SK-N-SH (cell line): Measurements from ENCODE around the gene OLFM1. TPM values are rescaled to one million over a fixed set of nuclear protein-coding genes. Genes with fewer than 3 reads are reported as not detected.

Source experiments
- CTCF ChIA-PET: fragments of 300-600, 350-600 bp; formaldehyde crosslinking; extraction: SDS; loops from one replicate; lab custom pipeline; 2021; lab: Yijun Ruan, JAX
- POLR2A ChIA-PET: fragments of 350-600 bp; sonication (Branson Sonifier 250); formaldehyde crosslinking; extraction: SDS; loops from one replicate; lab custom pipeline; 2020; ENCODE audit warnings: antibody characterized with exemption, inconsistent platforms; lab: Yijun Ruan, JAX
- DNase-seq: peaks from one replicate; pipeline ENCODE4 v3.0.0; 2012
- H2AFZ ChIP-seq: fragments of 200-600 bp; sonication (generic); 2 replicates; pipeline ENCODE4 v1.8.1; 2016; ENCODE audit warnings: antibody characterized with exemption, mild to moderate bottlenecking, low read depth
- H3F3A ChIP-seq: fragments of 200-600 bp; sonication (generic); replicated peaks from 2 replicates; pipeline ENCODE3; 2016; ENCODE audit warnings: antibody characterized with exemption, mild to moderate bottlenecking; ENCODE audit not compliant: insufficient read depth
- H3K27ac ChIP-seq, 2 experiments: fragments of 200-500 bp in 1 of 2; fragments of 200-600 bp in 1 of 2; sonication (Bioruptor generic) in 1 of 2; sonication (generic), shearing (Covaris generic) in 1 of 2; 2 replicates each; pipeline versions ENCODE4 v1.5.1 to v1.6.1; 2014 to 2016; ENCODE audit warnings: low read depth in 2 of 2, inconsistent platforms in 1 of 2, low read length in 1 of 2, mild to moderate bottlenecking in 1 of 2, mixed read lengths in 1 of 2
- H3K27me3 ChIP-seq: fragments of 200-600 bp; sonication (generic), shearing (Covaris generic); 2 replicates; pipeline ENCODE4 v1.6.1; 2016; ENCODE audit warnings: mixed run types; ENCODE audit not compliant: insufficient read depth
- H3K36me3 ChIP-seq, 2 experiments: fragments of 200-500 bp in 1 of 2; fragments of 200-600 bp in 1 of 2; sonication (Bioruptor generic) in 1 of 2; sonication (generic) in 1 of 2; replicated peaks in 1 of 2; 2 replicates each; pipeline versions ENCODE3 to v1.5.1; 2014 to 2016; ENCODE audit warnings: low read length in 1 of 2, mild to moderate bottlenecking in 1 of 2; ENCODE audit not compliant: insufficient read depth in 2 of 2, control insufficient read depth in 1 of 2
- H3K4me1 ChIP-seq, 2 experiments: fragments of 200-500 bp in 1 of 2; fragments of 200-600 bp in 1 of 2; sonication (Bioruptor generic) in 1 of 2; sonication (generic), shearing (Covaris generic) in 1 of 2; 2 replicates each; pipeline versions ENCODE4 v1.5.1 to v1.6.1; 2014 to 2016; ENCODE audit warnings: low read depth in 1 of 2, low read length in 1 of 2, mixed run types in 1 of 2; ENCODE audit not compliant: insufficient read depth in 2 of 2, control insufficient read depth in 1 of 2
- H3K4me2 ChIP-seq: fragments of 200-600 bp; sonication (generic), shearing (Covaris generic); 2 replicates; pipeline ENCODE4 v1.6.1; 2017; ENCODE audit warnings: mixed run types
- H3K4me3 ChIP-seq, 2 experiments: fragments of 200-500 bp in 1 of 2; fragments of 200-600 bp in 1 of 2; sonication (Bioruptor generic) in 1 of 2; sonication (generic), shearing (Covaris generic) in 1 of 2; 2 replicates each; pipeline versions ENCODE4 v1.5.1 to v1.8.1; 2014 to 2016; ENCODE audit warnings: low read depth in 2 of 2, inconsistent platforms in 1 of 2, low read length in 1 of 2, mild to moderate bottlenecking in 1 of 2, mixed read lengths in 1 of 2, moderate library complexity in 1 of 2
- H3K79me2 ChIP-seq: fragments of 200-600 bp; sonication (generic); 2 replicates; pipeline ENCODE4 v1.8.1; 2017; ENCODE audit warnings: mild to moderate bottlenecking; ENCODE audit not compliant: insufficient read depth
- H3K9ac ChIP-seq: fragments of 200-600 bp; sonication (generic); 2 replicates; pipeline ENCODE4 v1.6.1; 2017; ENCODE audit warnings: mixed run types
- H3K9me2 ChIP-seq: fragments of 200-600 bp; sonication (generic); 2 replicates; pipeline ENCODE4 v1.6.1; 2017; ENCODE audit warnings: mixed run types
- H3K9me3 ChIP-seq: fragments of 200-600 bp; sonication (generic); 2 replicates; pipeline ENCODE4 v1.6.1; 2017; ENCODE audit warnings: mixed run types, mild to moderate bottlenecking, moderate library complexity
- H4K20me1 ChIP-seq: fragments of 200-600 bp; sonication (generic); 2 replicates; pipeline ENCODE4 v1.6.1; 2017; ENCODE audit warnings: mild to moderate bottlenecking, mixed run types; ENCODE audit not compliant: insufficient read depth
- EZH2phosphoT487 ChIP-seq: fragments of 200-600 bp; sonication (generic); IDR thresholded peaks from 2 replicates; pipeline ENCODE4 v1.6.1; 2017; ENCODE audit warnings: low read depth, mixed run types, mild to moderate bottlenecking, antibody characterized with exemption, moderate library complexity, borderline replicate concordance
- FOSL2 ChIP-seq: IDR thresholded peaks from 2 replicates; pipeline ENCODE4 v1.4.0; 2012; ENCODE audit warnings: low read depth, mild to moderate bottlenecking, moderate library complexity, borderline replicate concordance
- JUND ChIP-seq: IDR thresholded peaks from 2 replicates; pipeline ENCODE4 v1.4.0; 2012
- NFIC ChIP-seq: IDR thresholded peaks from 2 replicates; pipeline ENCODE4 v1.4.0; 2012; ENCODE audit warnings: borderline replicate concordance
- RAD21 ChIP-seq: IDR thresholded peaks from 2 replicates; pipeline ENCODE4 v1.6.1; 2012; ENCODE audit warnings: mild to moderate bottlenecking, low read length
- RCOR1 ChIP-seq: fragments of 150-350 bp; IDR thresholded peaks from 2 replicates; pipeline ENCODE4 v1.6.1; 2017; ENCODE audit warnings: antibody characterized with exemption, low read length
- RFX5 ChIP-seq: IDR thresholded peaks from 2 replicates; pipeline ENCODE4 v1.6.1; 2012; ENCODE audit warnings: mild to moderate bottlenecking, improper control_type of control experiment, low read length
- SIN3A ChIP-seq: IDR thresholded peaks from 2 replicates; pipeline ENCODE4 v1.6.1; 2012; ENCODE audit warnings: low read depth, mild to moderate bottlenecking, low read length, moderate library complexity, borderline replicate concordance
- SMC3 ChIP-seq: IDR thresholded peaks from 2 replicates; pipeline ENCODE4 v1.6.1; 2012; ENCODE audit warnings: low read depth, low read length, improper control_type of control experiment
- TEAD4 ChIP-seq: IDR thresholded peaks from 2 replicates; pipeline ENCODE4 v1.4.0; 2012; ENCODE audit warnings: mild to moderate bottlenecking, borderline replicate concordance; ENCODE audit not compliant: insufficient read depth
- WGBS: methylation state at CpG from one replicate; pipeline ENCODE4 v1.1.6; 2017; ENCODE audit warnings: low lambda C conversion rate; 5-methylcytosine and 5-hydroxymethylcytosine counted together
- polyA plus RNA-seq, 3 experiments: library from polyadenylated mRNA; depleted of rRNA; stranded (reverse); fragments of >200 nt; gene quantifications; 2 replicates each; pipeline ENCODE4 v1.2.3, GENCODE V29; 2012
- TF ChIP-seq, protein P1 (sequence below): fragments of 150-350 bp; IDR thresholded peaks from 2 replicates; pipeline ENCODE4 v1.6.1; 2016; ENCODE audit warnings: mild to moderate bottlenecking, low read depth, low read length
- TF ChIP-seq, protein P2 (sequence below): IDR thresholded peaks from 2 replicates; pipeline ENCODE4 v1.4.0; 2012; ENCODE audit warnings: low read depth
- TF ChIP-seq, protein P3 (sequence below): IDR thresholded peaks from 2 replicates; pipeline ENCODE4 v1.4.0; 2012; ENCODE audit warnings: low read depth, borderline replicate concordance
- TF ChIP-seq, protein P4 (sequence below): IDR thresholded peaks from 2 replicates; pipeline ENCODE4 v1.6.1; 2012; ENCODE audit warnings: mild to moderate bottlenecking, low read depth, low read length, moderate library complexity

OLFM1 gene
- polyA plus RNA-seq, 1 of the 3 experiments (the other 2 are of a cell fraction) = 15.9 TPM

DNA sequence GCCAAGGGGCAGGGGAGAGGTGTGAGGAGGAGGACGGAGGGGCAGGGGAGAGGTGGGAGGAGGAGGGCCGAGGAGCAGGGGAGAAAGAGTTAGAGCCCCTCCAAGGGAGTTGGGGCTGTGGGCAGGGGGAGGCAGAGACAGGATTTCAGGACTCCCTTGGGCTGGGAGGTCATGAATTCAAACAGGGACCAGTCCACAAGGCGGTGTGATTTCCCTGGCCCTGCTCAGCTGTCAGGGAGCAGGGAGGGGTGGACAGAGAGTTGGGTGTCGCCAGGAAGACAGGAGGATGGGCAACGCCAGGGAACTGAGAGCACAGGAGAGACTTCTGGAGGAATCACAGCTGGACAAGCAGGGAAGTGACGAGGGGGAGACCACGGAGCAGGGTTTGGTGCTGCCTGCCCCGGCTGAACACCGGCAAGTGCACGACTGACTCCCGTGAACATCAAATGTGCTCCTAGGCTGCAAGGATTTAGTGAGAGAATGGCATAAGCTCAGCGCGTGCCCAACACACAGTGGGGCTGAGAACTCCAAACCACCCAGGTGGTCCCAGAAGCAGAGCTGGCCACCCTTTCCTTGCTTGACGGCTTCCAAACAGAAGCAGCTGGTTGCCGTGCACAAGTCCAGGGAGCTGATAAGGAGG is 17.8 kb upstream of the OLFM1 start:
- no peak overlapping the region for H3K4me2 ChIP-seq
- no peaks in the 10 kb centered on the region for H3K27me3 ChIP-seq
- H3F3A ChIP-seq = no peaks in the 10 kb centered on the region
- H3K27ac ChIP-seq = no peak overlapping the region
- ChIA-PET CTCF (interaction anchor here (0.8 to 2.2 kb wide), 4 partner anchors 11 to 343 kb away, joined by 4 to 14 read pairs (median 6); partner anchors contain the start of gene OLFM1), POLR2A (no interaction called here)
- H3K79me2 ChIP-seq = no peaks in the 10 kb centered on the region
- no peaks in the 10 kb centered on the region for H3K9me3 ChIP-seq
- TF ChIP-seq TEAD4 (no peak), SIN3A (no peak), RCOR1 (no peak), JUND (no peak), SMC3 (no peak), RAD21 (no peak), FOSL2 (no peak), NFIC (no peak), EZH2phosphoT487 (no peak), RFX5 (no peak)
- TF ChIP-seq, protein P1, sequence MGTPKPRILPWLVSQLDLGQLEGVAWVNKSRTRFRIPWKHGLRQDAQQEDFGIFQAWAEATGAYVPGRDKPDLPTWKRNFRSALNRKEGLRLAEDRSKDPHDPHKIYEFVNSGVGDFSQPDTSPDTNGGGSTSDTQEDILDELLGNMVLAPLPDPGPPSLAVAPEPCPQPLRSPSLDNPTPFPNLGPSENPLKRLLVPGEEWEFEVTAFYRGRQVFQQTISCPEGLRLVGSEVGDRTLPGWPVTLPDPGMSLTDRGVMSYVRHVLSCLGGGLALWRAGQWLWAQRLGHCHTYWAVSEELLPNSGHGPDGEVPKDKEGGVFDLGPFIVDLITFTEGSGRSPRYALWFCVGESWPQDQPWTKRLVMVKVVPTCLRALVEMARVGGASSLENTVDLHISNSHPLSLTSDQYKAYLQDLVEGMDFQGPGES = no peak
- TF ChIP-seq, protein P2, sequence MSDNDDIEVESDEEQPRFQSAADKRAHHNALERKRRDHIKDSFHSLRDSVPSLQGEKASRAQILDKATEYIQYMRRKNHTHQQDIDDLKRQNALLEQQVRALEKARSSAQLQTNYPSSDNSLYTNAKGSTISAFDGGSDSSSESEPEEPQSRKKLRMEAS = no peak
- TF ChIP-seq, protein P3, sequence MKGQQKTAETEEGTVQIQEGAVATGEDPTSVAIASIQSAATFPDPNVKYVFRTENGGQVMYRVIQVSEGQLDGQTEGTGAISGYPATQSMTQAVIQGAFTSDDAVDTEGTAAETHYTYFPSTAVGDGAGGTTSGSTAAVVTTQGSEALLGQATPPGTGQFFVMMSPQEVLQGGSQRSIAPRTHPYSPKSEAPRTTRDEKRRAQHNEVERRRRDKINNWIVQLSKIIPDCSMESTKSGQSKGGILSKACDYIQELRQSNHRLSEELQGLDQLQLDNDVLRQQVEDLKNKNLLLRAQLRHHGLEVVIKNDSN = no peak
- TF ChIP-seq, protein P4, sequence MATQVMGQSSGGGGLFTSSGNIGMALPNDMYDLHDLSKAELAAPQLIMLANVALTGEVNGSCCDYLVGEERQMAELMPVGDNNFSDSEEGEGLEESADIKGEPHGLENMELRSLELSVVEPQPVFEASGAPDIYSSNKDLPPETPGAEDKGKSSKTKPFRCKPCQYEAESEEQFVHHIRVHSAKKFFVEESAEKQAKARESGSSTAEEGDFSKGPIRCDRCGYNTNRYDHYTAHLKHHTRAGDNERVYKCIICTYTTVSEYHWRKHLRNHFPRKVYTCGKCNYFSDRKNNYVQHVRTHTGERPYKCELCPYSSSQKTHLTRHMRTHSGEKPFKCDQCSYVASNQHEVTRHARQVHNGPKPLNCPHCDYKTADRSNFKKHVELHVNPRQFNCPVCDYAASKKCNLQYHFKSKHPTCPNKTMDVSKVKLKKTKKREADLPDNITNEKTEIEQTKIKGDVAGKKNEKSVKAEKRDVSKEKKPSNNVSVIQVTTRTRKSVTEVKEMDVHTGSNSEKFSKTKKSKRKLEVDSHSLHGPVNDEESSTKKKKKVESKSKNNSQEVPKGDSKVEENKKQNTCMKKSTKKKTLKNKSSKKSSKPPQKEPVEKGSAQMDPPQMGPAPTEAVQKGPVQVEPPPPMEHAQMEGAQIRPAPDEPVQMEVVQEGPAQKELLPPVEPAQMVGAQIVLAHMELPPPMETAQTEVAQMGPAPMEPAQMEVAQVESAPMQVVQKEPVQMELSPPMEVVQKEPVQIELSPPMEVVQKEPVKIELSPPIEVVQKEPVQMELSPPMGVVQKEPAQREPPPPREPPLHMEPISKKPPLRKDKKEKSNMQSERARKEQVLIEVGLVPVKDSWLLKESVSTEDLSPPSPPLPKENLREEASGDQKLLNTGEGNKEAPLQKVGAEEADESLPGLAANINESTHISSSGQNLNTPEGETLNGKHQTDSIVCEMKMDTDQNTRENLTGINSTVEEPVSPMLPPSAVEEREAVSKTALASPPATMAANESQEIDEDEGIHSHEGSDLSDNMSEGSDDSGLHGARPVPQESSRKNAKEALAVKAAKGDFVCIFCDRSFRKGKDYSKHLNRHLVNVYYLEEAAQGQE = no peak
- H3K36me3 ChIP-seq = no peaks in the 10 kb centered on the region
- H3K4me1 ChIP-seq = no peaks in the 10 kb centered on the region; a peak in 1 of 4 replicates
- H3K9ac ChIP-seq = no peak overlapping the region
- no peak overlapping the region for H3K4me3 ChIP-seq
- H4K20me1 ChIP-seq = no peaks in the 10 kb centered on the region
- no peak for DNase-seq
- 53% methylated on average over 13 of the region's 15 CpGs for WGBS
- H3K9me2 ChIP-seq = no peaks in the 10 kb centered on the region
- H2AFZ ChIP-seq = no peak overlapping the region
